HEK293 (cell line): Measurements from ENCODE around the gene AQR.
"Not testable (repeated sequence)": the region's sequence is repeated elsewhere in the genome, so short reads cannot be mapped to it uniquely, and the experiment has no call there.

ENCODE experiments used
- CTCF ChIP-seq: fragments of 450-650 bp; formaldehyde crosslinking; IDR thresholded peaks from 2 replicates; pipeline ENCODE4 v1.5.1; 2016; ENCODE audit warnings: missing biosample characterization, missing genetic modification characterization
- PRDM10 ChIP-seq: fragments of 450-650 bp; formaldehyde crosslinking; IDR thresholded peaks from 2 replicates; pipeline ENCODE4 v1.5.1; 2016; ENCODE audit warnings: missing biosample characterization, missing genetic modification characterization

- TF ChIP-seq PRDM10, CTCF (tag by site-specific recombination): not testable (repeated sequence)
These were observed 156.6 kb downstream of the AQR start for GRCh38 chr15:34812868-34813365.
